HG03175 (cell line): ENCODE data around the gene COPZ2.
A peak's percentile ranks its signal among the peaks of the same experiment; 100 is the strongest.
"Not testable (repeated sequence)": the region's sequence is repeated elsewhere in the genome, so short reads cannot be mapped to it uniquely, and the experiment has no call there.

Experiments
- ATAC-seq: cut with Tn5 transposase; IDR thresholded peaks from one replicate; pipeline ENCODE4 v1.9.1; 2021; ENCODE audit warnings: mild to moderate bottlenecking, moderate library complexity; ENCODE audit not compliant: unreplicated experiment

The COPZ2 gene

GRCh38 chr17:48056246-48056745 is 18.7 kb upstream of the COPZ2 start:
- no peak for ATAC-seq

- no peak for ATAC-seq
These were observed 18.1 kb upstream of the COPZ2 start for GRCh38 chr17:48055531-48056245.

GRCh38 chr17:48054238-48055185 is 16.9 kb upstream of the COPZ2 start:
- ATAC-seq = no peak

- no peak for ATAC-seq
These were observed 16.2 kb upstream of the COPZ2 start for GRCh38 chr17:48053758-48054237.

GRCh38 chr17:48052956-48053757 is 15.6 kb upstream of the COPZ2 start:
- ATAC-seq = no peak

- no peak for ATAC-seq
These were observed 14.3 kb upstream of the COPZ2 start for GRCh38 chr17:48051706-48052486.

GRCh38 chr17:48051283-48051682 is 13.7 kb upstream of the COPZ2 start:
- no peak for ATAC-seq

- ATAC-seq = peak; percentile 44
These were observed 11.0 kb upstream of the COPZ2 start for GRCh38 chr17:48048384-48049126.

- ATAC-seq = peak; percentile 92
These were observed 10.3 kb upstream of the COPZ2 start, which contains the start of gene NFE2L1 for GRCh38 chr17:48047741-48048383. Gene NFE2L1, plus strand, starts transcription at chr17:48048359. Its CDS starts 2,760 bp downstream, at chr17:48051119.

- no peak for ATAC-seq
These were observed 9.6 kb upstream of the COPZ2 start for GRCh38 chr17:48047113-48047740.

- ATAC-seq = no peak
These were observed 8.7 kb upstream of the COPZ2 start for GRCh38 chr17:48046296-48046695.

GRCh38 chr17:48045316-48046001 is 7.9 kb upstream of the COPZ2 start:
- ATAC-seq = no peak

GRCh38 chr17:48044851-48045250 is 7.3 kb upstream of the COPZ2 start:
- no peak for ATAC-seq

- ATAC-seq = no peak
These were observed 5.6 kb upstream of the COPZ2 start for GRCh38 chr17:48043176-48043575.

- no peak for ATAC-seq
These were observed 1.1 kb upstream of the COPZ2 start for GRCh38 chr17:48038687-48039086.

- no peak for ATAC-seq
These were observed 284 bp upstream of the COPZ2 start for GRCh38 chr17:48037838-48038323.

GRCh38 chr17:48036693-48037035 is 933 bp downstream of the COPZ2 start:
- no peak for ATAC-seq

GRCh38 chr17:48034734-48035133 is 2.9 kb downstream of the COPZ2 start:
- not testable (repeated sequence) for ATAC-seq
